NCI-H82 treated with DMSO at 0.1 percent for 48 hours (cell line): ENCODE results near the gene HNRNPA1.
"Not testable (repeated sequence)": the region's sequence is repeated elsewhere in the genome, so short reads cannot be mapped to it uniquely, and the experiment has no call there.

ENCODE experiments used
- DNase-seq: peaks from one replicate; lab custom pipeline; 2025; ENCODE audit not compliant: unreplicated experiment; lab: John Stamatoyannopoulos, UW

HNRNPA1 gene

DNA sequence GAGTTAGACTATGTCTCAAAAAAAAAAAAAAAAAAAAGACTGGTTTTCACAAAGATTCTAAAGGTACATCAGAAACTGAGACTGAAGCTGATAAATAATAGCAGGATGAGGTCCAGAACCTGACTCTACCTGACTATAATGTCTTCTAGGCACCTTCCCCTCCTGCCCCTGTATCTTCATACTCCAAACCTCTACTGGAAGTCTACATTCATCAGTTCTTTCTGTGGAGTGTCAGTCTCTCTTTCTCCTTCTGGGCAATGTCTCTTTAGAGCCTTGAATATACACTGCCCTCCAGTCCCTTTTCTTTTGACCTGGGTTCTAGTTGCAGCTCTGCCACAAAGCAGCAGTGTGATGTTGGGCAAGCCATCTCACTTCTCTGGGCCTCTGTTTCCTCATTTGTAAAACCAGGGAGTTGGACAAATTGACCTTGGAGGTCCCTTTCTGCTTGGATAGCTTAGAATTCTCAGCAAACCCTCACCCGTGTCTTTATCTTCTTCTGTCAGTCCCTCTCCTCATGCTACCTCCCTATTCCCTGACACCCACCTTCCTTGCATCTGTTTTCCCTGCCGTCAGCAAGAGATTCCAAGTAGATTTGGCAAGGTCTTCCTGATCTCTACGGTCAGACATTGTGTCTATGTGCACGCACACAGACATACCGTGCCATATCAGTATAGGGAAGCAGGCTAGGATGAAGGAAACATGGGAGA lies 16.0 kb downstream of the HNRNPA1 start:
- DNase-seq, result no peak

DNA sequence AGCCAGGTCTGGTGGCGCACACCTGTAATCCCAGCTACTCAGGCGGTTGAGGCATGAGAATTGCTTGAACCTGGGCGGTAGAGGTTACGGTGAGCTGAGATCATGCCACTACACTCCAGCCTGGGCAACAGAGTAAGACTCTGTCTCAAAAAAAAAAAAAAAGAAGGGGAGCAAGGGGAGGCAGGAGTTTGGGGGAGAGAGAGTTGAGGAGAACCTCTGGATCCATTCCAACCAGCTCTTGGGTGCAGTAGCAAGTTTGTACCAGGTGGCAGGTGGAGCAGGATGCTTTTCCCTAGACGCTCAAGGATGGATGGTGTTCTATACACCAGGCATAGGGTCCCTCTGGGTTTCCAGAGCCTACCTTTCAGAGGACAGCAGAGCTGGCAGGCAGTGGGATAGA lies 18.4 kb downstream of the HNRNPA1 start:
- DNase-seq, result no peak

DNA sequence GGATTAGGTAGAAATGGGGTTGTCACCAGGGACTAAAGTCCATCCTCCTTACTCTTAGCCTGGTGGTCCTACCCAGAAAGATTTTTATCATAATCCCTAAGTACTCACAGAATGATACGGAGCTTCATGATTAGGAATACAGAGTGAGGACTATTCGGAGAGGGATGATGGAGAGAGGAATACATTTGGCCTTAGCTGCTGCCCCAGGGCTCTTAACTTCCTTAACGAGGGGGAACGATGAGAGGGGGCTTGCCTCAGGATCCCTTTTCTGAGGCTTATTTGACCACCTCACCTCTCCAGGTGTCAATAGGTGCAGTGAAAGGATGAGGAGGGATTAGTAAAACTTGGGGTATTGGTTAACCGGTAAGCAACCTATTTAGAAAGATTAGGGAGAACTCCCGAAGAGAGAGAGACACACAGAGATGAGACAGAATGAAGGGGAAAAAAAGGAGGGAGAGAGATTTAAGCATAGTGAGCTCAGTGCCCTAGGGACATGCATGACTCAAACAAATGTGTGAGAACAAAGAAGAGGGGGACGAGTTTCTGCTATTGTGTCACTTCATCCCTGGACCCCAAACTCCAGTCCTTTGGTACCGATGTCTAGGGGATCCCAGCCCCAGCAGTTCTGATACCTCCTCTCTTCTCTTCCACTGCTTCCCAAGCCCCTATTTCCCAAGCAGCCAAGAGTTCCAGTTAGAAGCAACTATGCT lies 19.1 kb downstream of the HNRNPA1 start:
- no peak for DNase-seq

DNA sequence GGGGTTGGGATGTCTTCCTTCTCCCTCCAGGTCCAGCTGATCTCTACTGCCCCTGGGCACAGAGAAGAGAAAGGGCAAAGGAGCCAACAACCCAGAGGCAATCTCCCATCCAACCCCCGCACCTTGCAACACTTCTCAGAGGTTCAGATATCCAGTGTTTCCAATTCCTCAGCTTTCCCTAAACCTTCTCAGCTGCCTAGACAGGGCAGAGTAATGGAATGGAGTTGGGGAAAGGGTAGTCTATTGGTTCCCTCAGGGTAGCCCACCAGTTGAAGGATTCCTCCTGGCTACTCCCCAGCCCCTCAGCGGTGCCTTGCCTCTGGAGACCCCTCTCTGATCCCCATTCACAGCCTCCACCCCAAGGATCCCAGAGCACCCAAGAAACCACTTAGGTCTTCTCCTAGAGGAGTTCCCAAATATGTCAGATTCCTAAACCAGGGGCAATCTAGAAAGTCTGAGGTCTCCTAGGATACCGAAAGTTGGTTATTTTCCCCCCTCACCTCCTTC lies 19.8 kb downstream of the HNRNPA1 start:
- DNase-seq, result no peak

DNA sequence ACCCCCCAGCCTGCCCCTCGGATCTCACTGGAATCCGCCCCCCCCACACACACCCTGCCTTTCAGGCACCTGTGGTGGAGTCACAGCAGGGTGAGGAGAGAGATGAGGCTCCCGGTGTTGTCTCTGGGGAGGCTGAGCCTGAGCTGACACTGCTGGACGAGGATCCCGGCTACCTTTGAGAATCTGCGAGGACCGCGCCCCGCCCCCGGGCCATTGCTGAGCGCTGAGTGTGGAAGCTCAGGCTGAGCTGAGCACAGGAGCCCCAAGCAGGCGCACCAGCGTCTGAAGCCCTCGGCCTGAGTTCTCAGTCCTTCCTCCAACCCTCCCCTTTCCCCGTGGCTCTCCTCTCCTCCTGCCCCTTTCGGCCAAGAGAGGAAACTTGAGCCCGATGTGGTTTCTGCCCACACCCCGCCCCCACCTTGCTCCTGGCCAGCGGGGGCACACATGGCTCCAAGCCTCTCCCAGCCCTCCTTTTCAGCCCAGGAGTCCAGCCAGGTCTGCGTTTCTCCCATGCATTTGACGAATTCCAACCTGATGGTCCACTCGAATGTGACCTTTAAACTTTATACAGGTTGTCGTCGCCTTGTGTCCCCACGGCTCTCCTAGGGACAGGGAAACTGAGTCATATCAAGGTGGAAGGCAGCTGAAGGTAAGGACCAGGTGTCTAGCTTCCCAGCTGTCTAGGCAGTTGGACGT lies 20.4 kb downstream of the HNRNPA1 start, which contains the start of gene NFE2:
NFE2 (minus strand) TSS at position 284 of the 696 bp plus-strand sequence. CDS start 5,767 bp downstream, outside the sequence.
- no peak for DNase-seq

DNA sequence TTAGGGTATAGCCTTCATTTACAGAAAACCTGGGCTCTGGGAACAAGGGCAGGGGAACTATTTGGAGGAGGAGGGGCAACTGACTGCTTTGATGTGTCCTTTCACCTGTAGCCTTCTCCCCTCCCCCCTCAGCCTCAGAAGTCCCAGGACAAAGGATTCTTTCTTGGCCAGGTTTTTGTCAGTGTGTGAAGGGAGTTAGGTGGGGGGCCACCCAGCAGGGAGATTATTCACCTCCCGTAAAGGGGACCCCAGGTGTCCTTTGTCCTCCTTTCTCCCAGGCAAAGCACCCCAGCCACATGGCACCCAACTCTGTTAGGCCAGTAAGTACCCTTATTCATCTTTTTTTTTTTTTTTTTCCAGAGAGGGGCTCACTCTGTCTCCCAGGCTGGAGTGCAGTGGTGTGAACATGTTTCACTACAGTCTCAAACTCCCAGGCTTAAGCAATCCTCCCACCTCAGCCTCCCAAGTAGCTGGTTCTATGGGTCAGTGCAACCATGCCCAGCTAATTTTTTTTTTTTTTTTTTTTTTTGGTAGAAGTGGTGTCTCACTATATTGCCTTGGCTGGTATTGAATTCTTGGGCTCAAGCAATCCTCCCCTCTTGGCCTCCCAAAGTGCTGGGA lies 21.0 kb downstream of the HNRNPA1 start:
- no peak for DNase-seq

DNA sequence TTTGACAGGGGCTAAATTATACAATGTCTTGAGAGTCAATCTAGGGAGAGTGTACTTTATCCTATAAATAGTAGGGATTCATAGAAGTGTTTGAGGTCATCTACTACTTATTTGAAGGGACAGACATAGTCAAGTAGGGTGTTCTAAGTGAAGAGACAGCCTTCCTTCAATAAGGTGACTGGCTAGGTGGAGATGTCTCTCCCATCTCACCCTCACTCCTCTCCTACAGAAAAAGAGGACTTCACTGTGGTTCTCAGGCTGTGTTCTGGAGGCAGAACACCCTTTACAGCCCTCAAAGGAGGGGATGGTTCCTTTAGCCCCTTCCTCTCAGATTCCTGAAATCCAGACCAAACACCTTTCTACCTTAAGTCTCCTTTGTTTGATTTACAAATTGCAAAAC lies 23.1 kb downstream of the HNRNPA1 start:
- DNase-seq, result no peak

DNA sequence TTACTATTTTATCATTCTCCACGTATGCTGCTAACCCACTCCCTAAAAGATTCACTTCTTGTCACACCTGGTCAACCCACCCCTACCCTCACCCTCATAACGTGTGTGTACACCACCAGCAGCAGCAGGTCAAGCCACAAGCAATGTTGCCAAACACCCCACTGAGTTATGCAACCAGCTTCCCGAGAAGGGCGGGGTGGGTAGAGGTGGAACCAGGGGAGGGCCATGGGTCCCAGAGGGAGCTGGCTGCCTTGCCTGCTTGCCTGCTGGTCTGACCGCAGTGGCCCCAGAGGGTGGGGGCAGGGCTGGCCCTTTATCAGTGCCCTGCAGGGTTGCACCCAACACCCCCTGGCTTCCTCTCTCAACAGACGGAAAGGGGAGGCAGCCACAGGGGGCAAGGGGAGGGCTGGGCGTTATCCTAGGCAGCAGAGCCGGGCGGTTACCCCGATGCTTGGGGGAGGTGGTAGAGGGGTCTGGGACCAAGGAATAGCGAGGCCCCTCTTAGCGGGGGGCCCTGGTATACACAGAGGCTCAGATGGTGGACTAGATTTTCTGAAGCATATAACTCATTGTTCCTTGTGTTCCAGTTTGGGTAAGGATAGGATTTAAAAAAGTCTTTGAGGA lies 23.8 kb downstream of the HNRNPA1 start:
- no peak for DNase-seq

DNA sequence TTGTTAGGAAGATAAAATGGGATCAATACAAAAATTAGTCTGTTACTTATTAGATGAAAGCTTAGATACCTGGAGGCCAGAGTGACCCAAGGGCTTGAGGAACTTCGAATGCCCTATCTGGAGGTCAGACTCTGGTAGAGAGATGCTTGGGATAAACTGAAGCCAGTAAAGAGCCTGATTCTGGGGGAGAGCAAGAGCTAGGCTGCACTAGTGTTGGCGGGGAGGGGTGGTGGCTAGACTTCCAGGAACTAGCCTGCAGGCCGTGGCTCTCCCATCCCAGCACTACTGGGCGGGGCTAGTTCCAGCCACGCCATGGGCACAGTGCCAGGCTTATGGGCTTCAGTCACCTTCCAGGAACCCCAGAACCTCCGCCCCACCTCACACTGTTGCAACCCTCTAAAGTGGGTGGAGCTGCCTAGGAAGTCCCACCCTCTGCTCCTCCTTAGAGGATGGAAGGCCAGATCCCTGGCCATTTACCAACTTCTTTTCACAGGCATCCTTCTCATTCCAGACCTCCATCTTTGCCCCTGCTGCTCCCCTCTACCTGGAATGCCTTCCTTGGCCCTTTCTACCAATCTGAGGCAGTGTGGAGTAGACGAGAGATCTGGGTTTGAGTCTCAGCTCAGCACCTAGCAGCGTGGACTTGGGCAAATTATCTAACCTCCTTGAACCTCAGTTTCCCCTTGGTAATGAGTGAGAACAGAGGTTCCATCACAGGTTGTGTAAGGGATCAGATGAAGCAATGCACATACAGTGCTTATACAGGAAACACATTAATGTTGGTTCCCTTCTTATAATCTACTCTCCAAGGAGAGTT lies 26.6 kb downstream of the HNRNPA1 start:
- no peak for DNase-seq

DNA sequence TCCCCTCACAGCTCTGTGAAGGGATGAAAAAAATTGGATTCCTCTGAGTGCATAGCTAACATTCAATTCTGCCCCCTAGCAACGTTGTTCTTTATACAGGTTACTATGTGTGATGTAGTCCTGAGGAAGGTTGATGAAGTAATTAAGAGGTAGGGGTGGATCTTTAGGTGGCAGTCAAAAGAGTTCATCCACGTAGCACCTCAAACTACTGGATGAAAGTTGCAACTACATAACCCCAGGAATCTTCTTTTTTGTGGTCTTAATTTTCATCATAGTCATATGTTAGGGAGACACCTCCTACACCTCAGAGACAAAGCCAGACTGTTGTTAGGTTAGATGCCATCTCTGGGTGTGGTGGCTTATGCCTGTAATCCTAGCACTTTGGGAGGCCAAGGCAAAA lies 30.5 kb downstream of the HNRNPA1 start:
- DNase-seq, result no peak

DNA sequence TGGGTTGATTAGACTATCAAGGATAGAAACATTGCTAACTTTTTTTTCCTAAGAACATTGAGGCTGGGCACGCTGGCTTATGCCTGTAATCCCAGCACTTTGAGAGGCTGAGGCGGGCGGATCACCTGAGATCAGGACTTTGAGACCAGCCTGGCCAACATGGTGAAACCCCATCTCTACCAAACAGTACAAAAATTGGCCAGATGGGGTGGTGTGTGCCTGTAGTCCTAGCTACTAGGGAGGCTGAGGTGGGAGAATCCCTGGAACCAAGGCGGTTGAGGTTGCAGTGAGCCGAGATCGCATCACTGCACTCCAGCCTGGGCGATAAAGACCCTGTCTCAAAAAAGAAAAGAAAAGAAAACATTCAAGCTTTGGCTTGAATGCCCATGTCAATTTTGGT lies 31.8 kb downstream of the HNRNPA1 start:
- DNase-seq, result not testable (repeated sequence)

DNA sequence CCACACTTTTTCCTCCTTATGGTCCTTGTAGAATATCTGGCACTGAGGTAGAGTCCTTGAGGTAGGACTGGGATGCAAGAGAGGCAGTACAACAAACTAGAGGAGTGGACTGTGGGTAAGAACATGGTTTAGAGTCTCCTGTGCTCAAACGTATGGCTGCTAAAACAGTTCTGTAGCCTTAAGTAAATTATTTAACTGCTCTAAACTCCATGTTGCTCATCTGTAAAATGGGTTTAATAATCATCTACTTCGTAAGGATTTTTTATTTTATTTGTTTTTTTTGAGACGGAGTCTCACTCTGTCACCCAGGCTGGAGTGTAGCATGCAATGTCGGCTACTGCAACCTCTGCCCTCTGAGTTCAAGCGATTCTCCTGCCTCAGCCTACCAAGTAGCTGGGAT lies 40.8 kb downstream of the HNRNPA1 start:
- no peak for DNase-seq

DNA sequence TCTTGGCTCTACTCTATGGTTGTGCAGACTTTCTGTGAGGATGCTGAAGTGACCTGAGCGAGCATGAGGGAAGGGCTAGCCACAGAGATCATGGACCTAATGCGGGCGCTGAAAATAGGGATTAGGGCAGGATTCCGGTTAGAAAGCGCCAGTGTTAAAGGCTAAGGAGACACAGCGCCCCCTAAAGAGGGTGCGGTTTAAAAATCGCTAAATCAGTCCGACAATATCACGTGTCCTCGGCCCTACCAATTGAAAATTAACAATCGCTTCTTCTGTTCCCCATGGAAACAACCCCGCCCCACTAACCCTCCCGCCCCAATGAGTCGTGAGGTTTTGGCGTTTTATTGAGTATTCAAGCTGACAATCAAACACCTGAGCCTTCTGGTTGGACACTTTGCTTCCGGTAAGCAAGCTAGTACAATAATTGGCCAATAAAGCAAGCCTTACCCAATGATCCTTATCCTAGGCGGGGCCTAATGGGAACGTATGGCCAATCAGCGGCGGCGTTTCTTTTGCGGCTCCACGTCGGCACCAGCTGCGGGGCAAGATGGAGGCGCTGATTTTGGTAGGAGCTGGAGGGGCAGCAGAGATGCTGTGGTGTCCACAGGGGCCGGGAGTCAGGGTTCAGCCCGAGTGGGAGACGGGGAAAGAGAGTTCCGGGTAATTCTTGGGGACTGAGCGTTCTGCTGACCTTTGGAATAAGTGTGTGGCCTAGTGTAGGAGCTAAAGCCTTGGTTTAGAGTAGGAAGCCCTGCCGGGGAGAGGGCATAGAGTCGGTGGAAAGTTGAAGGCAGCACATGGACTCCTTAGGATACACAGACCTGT lies 44.3 kb downstream of the HNRNPA1 start, which contains the start of gene COPZ1:
COPZ1 (plus strand) TSS at position 515 of the 825 bp plus-strand sequence; CDS start at position 548, 33 bp downstream.
- DNase-seq, result peak; percentile 99

DNA sequence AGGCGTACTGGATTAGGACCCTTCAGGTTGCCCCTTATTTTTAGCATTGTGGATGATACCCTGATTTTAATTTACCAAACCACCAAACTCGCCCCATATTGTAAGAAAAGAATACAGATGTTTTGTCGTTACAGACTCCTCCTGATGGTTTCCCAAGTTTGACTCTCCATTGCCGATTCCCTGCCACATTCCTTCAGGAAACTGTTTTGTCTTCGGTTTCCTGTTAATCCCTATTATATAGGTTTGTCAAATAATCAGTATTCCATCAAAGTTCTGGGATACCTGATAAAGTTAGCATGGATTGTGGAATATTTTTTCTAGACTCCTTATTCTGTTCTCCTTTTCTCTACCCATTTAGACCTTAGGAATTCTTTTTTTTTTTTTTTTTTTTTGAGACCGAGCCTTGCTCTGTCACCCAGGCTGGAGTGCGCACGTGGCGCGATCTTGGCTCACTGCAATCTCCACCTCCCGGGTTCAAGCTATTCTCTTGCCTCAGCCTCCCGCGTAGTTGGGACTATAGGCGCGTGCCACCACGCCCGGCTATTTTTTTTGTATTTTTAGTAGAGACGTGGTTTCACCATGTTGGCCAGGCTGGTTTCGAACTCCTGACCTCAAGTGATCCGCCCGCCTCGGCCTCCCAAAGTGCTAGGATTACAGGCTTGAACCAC lies 45.0 kb downstream of the HNRNPA1 start:
- DNase-seq, result not testable (repeated sequence)

DNA sequence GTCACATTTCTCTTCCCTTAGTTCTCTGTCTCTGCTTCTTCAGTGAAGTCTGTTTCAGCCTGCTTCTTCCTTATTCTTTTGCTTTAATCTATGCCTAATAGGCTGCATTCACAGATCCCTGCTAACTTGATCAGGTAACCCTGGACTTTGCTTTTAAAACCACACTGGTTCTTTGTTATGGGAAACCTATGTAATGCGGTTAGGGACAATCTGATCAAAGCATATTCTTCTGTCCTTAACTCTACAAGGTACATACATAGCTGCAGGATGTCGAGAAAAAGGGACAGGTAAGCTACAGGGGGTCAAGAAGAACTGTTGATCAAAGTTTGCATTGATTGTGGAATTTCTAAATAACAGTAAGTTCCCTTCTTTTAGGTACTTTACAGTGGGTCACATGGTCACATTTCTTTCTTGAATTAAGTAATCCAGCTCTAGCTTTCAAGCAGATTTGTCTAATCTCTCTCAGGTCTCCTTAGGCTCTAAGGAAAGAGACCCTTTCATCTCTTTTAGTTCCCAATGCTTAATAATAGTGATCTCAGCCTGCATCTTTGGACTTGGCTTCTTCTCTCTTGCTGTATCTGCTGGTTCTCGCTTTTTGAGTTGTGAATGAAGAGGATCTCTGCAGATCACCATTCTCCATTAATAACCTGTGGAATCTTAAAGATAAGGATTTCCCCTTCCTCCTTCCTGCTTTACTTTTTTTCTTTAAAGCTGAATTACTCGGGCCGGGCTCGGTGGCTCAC lies 48.2 kb downstream of the HNRNPA1 start:
- peak; percentile 64 for DNase-seq

DNA sequence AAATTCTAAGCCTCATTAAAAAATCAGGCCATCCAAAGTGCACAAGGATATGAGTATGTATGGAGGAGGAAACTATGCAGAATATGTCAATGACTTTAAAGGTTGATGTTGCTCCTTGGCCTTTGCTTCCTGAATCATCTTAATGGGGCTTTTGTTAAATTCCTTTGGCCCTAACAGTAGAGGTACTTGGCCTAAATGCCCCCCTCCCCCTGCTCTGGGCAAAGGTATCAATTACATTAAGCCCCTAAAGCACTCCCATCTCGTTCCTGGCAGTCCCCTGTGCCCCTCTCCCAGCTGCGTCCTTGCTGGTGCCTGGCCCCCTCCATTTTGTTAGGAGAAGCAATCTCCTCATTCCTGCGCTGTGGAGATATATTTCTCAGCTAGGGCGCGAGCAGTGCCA lies 49.2 kb downstream of the HNRNPA1 start:
- DNase-seq, result peak; percentile 75

DNA sequence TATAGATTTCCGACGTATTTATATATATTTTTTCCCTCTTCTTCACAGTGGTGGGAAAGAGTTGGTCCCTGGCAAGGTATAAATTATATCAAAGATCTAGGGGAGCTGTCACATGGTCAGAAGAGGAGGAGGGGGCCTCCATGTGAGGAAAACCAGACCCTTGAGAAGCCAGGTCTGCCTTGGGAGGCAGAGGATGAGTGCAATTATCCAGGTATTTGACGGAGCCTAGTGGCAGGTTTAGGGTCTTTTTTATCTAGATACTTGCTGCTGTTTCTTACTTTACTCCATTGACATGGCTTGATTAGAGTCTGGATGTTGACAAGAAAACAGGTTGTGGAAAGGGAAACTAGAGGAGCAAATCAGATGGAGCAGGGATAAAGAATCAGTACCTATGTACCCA lies 49.9 kb downstream of the HNRNPA1 start:
- no peak for DNase-seq

DNA sequence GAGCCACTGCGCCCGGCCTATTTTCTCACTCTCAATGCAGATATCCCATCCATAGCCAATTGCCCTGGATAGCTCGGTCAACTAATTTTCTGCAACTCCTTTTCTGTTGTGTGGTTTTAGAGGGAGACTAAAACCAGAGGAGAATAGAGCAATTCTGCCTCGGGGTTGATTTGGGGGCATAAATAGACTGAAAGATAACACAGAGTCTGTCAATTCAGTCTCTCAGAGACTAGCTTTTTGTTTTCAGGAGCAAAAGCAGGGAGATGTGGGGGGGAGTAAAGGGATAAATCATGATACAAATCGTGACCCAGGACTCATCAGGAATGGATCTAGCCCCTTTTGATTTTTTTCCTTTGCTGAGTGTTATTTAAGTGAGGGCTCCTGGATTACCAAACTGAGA lies 50.9 kb downstream of the HNRNPA1 start:
- DNase-seq, result no peak
